GM13977 (cell line): ENCODE measurements around the gene DMD.

Source experiments
- DNase-seq: peaks from one replicate; pipeline ENCODE4 v3.0.0; 2012; ENCODE audit warnings: low spot score
- in situ Hi-C: fragments of 300-500 bp; cut with MboI; formaldehyde crosslinking; loops from one replicate; pipeline ENCODE4 v1.12.0; 2022; ENCODE audit warnings: low sequenced_read_pairs, low pct_unique_long_range_greater_than_20kb, mixed read lengths, inconsistent platforms; ENCODE audit not compliant: unreplicated experiment
- TF ChIP-seq, protein P1 (sequence below): IDR thresholded peaks from 2 replicates; pipeline ENCODE4 v1.5.1; 2012; ENCODE audit warnings: mild to moderate bottlenecking, control low read depth; ENCODE audit not compliant: insufficient read depth; ENCODE audit errors: extremely low read depth, missing control alignments

Gene DMD

DNA sequence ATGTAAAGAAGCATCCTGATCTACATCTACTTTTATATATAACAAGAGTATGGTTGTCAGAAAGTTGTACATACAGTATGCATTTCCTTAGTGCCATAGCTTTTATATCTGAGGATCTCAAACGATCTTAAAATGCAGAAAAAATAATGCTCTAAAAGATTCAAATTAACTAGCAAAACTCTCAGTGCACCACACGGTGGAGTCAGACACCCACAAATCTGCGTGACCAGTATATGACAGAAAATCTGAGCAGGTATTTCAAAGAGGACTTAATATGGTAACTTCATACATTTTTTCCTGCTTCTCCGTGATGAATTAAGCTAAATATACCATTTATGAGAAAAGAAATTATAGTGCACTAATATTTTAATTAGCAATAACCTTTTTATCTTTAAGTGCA, 803.0 kb downstream of the DMD start:
- in situ Hi-C loops = no loop called here
- TF ChIP-seq, protein P1, sequence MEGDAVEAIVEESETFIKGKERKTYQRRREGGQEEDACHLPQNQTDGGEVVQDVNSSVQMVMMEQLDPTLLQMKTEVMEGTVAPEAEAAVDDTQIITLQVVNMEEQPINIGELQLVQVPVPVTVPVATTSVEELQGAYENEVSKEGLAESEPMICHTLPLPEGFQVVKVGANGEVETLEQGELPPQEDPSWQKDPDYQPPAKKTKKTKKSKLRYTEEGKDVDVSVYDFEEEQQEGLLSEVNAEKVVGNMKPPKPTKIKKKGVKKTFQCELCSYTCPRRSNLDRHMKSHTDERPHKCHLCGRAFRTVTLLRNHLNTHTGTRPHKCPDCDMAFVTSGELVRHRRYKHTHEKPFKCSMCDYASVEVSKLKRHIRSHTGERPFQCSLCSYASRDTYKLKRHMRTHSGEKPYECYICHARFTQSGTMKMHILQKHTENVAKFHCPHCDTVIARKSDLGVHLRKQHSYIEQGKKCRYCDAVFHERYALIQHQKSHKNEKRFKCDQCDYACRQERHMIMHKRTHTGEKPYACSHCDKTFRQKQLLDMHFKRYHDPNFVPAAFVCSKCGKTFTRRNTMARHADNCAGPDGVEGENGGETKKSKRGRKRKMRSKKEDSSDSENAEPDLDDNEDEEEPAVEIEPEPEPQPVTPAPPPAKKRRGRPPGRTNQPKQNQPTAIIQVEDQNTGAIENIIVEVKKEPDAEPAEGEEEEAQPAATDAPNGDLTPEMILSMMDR = peak; percentile 64
- peak; percentile 4 for DNase-seq

DNA sequence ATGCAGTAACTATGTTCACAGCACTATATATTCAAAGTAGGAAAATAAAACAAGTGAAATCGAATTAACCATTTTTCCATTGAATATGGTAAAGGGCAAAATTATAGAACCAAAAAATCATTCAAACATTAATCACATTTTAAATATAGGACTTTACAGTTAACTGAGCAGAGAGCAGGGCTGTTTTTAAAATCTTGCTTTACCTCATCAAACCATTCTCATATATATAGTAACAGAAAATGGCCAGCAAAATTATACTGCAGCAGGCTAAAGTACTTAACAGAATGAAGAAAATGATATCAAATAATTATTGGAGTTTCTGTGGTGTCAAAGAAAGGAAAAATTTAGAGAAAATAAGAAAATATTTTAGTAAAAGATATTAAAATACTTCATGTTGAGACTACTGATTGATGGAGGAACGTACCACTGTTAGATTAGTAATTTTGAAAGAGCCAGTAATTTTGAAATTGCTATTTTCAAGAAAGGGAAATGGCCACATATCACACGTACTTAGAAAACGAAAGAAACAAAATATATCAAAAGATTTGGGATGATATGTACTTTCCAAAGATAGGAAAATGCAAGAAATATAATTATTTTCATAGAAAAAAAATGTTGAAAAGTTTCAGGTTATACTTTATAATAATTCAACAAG, 813.7 kb downstream of the DMD start:
- no peak for DNase-seq
- TF ChIP-seq, protein P1 = no peak
- in situ Hi-C loops = no loop called here

DNA sequence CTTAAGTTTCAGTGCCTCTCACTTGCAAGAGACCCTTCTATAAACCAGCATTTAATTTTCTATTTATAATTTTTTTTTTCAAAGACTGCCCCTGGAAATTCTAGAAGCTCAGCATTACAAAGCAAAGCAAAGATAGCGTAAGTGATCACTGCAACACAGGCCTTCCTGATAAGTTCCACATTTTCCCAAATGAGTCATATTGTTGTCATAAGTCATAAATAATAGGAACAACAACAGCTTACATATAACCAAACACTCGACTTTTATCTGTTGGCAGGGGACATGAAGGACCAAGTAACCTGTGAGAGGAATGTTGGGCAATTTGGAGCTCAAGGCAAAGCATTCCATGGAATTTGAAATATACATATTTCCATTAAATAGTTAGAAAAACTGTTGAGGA, 815.5 kb downstream of the DMD start:
- TF ChIP-seq, protein P1 = no peak
- no peak for DNase-seq
- in situ Hi-C loops = no loop called here

DNA sequence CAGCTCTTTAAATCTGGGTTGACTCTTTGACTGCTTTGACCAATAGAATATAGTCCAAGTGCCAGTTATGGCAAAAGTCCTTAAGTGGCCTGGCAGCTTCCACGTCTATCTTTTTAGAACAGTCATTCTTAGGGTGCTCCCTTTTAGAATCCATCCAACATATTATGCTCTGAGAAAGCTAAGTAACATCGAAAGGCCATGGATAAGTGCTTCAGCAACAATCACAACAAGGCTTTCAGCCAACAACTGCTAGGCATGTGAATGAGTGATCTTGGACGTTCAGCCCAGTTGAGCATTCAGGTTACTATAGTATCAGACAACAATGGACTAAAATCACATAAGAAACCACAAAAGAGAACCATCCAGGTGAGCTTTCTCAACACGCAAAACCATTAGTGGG, 818.7 kb downstream of the DMD start:
- DNase-seq = no peak
- TF ChIP-seq, protein P1 = no peak
- in situ Hi-C loops = no loop called here

DNA sequence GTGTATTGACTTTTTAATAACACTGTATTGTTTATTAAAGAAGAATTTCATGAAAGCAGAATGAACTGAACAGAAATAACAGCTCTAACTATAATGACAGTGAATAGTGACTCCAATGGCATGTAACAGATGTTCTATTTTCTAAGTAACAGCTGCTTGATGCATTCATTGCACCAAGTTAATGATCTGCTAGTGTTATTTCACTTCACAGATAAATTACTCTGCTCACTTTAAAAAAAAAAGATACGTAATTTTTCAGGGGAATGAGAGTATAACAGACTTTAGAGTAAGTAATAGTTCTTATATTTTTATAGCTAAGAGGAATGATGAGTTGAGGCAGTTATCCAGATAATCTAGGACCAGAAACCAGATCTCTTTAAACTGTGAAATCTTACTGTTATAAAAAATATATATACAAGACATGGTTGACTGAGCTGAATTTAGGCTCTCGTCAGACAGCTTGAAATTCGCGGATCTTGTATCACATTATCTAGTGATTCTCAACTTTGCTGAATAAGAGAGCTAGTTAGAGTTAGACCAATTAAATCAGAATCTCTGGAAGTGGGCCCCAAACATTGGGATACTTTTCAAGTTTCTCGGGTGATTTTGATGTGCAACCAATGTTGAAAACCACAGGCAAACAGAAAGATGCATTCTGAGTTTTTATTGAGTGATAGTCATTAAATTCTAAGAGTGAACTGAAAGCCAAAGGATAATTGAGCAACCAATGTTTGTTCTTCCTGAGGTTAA, 840.7 kb downstream of the DMD start:
- in situ Hi-C loops = no loop called here
- no peak for DNase-seq
- TF ChIP-seq, protein P1 = no peak

DNA sequence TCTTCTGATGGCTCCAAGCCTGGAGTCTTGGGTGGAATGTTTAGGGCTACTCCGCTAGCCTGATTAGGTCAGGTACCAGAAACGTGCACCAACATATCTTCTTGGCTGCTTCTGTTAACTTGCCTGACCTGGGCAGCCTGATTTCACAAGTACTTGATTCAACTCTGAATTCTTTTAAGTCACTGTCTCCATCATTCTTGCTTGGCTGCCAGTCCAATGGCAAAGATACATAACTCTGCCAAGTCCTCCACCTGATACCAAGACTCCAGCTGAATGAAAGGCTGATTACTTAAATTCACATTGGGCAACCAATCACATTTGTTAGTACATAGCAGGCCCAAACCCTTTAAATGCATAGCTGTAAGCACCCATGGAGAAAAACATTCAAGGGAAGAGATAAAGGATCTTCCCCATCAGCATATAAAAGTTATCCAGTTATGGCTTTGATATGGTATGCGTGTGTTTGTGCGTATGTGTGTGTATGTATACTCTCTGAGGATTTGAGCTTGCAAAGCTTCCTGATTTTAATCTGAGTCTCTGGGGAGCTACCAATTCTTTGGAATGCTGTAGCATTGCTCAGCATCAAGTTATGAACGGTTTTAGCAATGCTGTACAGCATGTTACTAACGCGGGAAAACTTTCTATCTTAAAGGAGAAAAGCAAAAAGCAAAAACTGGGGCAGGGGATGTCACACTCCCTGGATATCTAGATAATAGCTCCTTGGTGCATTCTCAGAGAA, 917.2 kb downstream of the DMD start:
- no peak for DNase-seq
- TF ChIP-seq, protein P1 = no peak
- in situ Hi-C loops = no loop called here
